ENCODE data around the gene FOLR2. TPM values are rescaled to one million over a fixed set of nuclear protein-coding genes. Genes with fewer than 3 reads are reported as not detected.

FOLR2 gene
- total RNA-seq, 4 donors from 2014 or later = 5.3 to 28.6 (median 9.7) TPM

DNA sequence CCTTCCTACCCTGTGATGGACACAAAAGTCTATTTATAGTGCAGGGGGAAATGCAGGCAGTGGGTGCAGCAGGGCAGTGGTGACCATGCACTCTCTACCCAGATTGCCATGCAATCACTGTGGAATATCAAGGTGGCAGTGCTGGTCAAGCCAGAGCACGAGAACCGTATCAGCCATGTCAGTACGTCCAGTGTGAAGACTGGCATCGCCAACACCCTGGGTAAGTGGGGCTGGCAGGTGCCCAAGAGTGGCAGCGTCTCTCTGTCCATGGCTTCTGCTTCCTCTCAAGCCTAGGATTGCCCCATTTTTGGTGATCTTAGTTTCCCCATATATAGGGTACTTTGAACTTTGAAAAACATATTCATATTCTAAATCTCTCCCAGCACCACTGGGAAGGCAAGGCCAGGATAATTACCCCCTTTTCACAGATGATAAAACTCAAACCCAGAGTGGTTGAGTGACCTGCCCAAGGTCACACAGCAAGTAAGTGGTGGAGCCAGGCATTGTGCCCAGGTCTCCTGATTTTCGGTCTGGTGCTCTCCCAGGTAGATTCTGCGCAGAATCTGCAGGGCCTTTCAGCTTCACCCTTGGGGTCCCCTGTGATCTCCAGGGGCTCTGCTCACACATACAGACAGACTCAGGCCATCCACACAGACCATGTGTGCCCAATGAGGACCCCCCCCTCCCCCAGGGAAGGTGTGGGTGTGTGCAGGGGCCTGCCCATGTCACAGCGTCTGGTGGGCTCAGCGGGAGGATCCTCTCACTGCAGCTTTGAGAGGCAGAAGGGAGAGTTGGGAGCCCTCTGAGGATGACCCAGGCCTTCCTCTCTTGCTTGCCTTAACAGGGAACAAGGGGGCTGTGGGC lies 15.0 kb downstream of the FOLR2 start:
- TF ChIP-seq POLR2A (IDR thresholded peaks at IDR 0.05) = no peak
- TF ChIP-seq, protein P1, sequence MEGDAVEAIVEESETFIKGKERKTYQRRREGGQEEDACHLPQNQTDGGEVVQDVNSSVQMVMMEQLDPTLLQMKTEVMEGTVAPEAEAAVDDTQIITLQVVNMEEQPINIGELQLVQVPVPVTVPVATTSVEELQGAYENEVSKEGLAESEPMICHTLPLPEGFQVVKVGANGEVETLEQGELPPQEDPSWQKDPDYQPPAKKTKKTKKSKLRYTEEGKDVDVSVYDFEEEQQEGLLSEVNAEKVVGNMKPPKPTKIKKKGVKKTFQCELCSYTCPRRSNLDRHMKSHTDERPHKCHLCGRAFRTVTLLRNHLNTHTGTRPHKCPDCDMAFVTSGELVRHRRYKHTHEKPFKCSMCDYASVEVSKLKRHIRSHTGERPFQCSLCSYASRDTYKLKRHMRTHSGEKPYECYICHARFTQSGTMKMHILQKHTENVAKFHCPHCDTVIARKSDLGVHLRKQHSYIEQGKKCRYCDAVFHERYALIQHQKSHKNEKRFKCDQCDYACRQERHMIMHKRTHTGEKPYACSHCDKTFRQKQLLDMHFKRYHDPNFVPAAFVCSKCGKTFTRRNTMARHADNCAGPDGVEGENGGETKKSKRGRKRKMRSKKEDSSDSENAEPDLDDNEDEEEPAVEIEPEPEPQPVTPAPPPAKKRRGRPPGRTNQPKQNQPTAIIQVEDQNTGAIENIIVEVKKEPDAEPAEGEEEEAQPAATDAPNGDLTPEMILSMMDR (IDR thresholded peaks at IDR 0.05) = no peak
- no peak overlapping the region for H3K4me3 ChIP-seq (replicated peaks in 1 of 3)
- H3K9me3 ChIP-seq = no peaks in the 10 kb centered on the region
- WGBS, 2 donors = 93 to 94% methylated on average over 9 of the region's 9 CpGs
- peaks cover 0 to 1% of the 10 kb centered on the region in 2 donors for H3K4me1 ChIP-seq
- no peak for DNase-seq
- intact Hi-C loops (cut with DNase I) = loop anchor here (10.0 kb wide), 1 partner anchor 193 kb away; no protein-coding TSS in a partner anchor
- no peaks in the 10 kb centered on the region for H3K27me3 ChIP-seq
- H3K36me3 ChIP-seq = peaks cover 69 to 77% of the 10 kb centered on the region in 2 donors
- no peak overlapping the region for H3K27ac ChIP-seq

DNA sequence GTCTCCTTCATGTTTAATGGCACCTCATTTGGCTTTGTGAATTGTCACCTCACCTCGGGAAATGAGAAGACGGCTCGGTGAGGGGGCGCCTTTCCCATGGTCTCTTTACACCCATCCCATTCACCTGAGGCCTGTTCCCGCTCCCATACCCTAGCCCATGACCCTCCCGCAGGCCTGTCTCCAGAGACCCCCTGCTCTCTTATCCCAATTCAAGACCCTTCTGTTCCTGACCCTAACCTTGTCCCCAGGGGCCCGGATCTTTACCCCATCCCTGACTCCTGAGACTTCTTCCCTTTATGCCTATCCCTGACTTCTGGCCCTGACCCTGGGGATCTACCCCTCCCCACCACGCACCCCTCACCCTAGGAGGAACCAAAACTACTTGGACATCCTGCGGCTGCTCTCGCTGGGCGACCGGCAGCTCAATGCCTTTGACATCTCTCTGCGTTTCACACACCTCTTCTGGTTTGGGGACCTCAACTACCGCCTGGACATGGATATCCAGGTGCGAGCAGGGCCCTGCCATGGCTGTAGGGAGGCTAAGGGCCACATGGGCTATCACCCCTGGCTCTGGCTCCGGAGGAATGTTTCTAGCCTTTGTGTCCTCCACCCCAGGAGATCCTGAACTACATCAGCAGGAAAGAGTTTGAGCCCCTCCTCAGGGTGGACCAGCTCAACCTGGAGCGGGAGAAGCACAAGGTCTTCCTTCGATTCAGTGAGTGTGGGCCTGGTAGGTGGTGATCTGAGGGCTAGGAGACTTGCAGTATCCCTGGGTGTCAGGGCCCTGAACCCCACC lies 15.9 kb downstream of the FOLR2 start:
- TF ChIP-seq, protein P1 (IDR thresholded peaks at IDR 0.05) = no peak
- TF ChIP-seq POLR2A (IDR thresholded peaks at IDR 0.05) = no peak
- intact Hi-C loops (cut with DNase I) = loop anchor here (10.0 kb wide), 1 partner anchor 192 kb away; no protein-coding TSS in a partner anchor
- Histone ChIP-seq H3K27me3 (no peaks in the 10 kb centered on the region), H3K36me3 (peaks cover 71 to 85% of the 10 kb centered on the region in 2 donors), H3K4me3 (replicated peaks in 1 of 3) (no peak overlapping the region), H3K27ac (no peak overlapping the region), H3K4me1 (peaks cover 2 to 4% of the 10 kb centered on the region in 2 donors), H3K9me3 (no peaks in the 10 kb centered on the region)
- WGBS, 2 donors = 94 to 98% methylated on average over 17 to 18 of the region's 18 CpGs
- DNase-seq = no peak

DNA sequence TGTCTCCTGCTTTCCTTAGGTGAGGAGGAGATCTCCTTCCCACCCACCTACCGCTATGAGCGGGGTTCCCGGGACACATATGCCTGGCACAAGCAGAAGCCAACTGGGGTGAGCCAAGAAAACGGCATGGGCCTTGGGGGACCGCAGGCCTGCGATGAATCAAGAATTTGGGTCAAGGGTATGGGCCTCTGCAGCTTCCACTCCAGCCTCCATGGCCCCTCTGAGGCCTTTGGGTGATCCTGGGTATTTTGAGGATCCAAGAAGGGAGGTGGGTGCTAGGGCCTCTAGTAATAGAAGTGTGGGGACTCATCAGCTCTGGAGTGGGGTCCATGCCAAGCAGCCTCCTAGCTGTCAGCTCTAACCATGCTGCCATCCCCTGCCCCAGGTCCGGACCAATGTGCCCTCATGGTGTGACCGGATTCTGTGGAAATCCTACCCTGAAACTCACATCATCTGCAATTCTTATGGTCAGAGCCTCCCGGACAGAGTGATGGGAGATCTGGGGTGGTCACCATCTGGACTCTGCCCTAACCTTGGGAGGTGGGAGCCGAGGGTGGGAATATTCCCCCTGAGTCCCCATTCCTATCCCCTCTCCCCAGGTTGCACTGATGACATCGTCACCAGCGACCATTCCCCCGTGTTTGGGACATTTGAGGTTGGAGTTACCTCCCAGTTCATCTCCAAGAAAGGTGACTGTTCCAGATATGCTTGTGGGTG lies 16.6 kb downstream of the FOLR2 start:
- Histone ChIP-seq H3K27me3 (no peaks in the 10 kb centered on the region), H3K36me3 (peaks cover 76 to 88% of the 10 kb centered on the region in 2 donors), H3K4me1 (peaks cover 7 to 11% of the 10 kb centered on the region in 2 donors), H3K9me3 (no peaks in the 10 kb centered on the region), H3K4me3 (replicated peaks in 1 of 3) (no peak overlapping the region), H3K27ac (no peak overlapping the region)
- WGBS, 2 donors = 91 to 94% methylated on average over 12 to 13 of the region's 13 CpGs
- DNase-seq = no peak
- intact Hi-C loops (cut with DNase I) = loop anchor here (10.0 kb wide), 1 partner anchor 192 kb away; no protein-coding TSS in a partner anchor
- TF ChIP-seq POLR2A (IDR thresholded peaks at IDR 0.05) = no peak
- TF ChIP-seq, protein P1 (IDR thresholded peaks at IDR 0.05) = no peak

DNA sequence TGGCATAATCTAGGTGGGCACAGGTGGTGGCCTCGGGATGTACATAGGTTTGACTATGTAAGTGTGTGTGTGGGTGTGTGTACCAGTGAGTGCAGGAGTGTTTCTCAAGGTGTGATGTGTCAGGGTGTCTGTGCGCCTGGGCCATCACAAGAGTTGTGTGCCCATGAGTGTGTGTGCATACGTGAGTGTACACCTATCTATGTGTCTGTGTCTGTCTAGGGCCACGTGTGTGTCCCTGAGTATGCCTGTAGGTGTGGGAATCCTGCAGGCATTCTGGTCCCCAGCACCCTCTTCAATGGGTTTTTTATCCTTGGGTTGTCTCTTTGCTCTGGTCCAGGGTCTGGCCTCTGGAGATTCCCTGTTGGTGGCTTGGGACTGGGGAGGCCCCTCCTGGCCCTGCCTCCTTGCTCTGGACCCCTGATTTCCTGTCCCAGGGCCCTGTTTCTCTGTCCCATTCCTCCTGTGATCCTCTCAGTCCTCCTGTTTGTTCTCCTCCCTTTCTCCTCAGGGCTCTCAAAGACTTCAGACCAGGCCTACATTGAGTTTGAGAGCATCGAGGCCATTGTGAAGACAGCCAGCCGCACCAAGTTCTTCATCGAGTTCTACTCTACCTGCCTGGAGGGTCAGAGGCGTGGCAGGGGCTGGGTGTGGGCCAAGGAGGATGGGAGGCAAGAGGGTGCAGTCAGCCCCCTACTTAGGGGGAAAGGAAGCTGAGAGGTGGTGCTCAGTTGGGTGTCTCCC lies 17.3 kb downstream of the FOLR2 start:
- Histone ChIP-seq H3K36me3 (peaks cover 71 to 81% of the 10 kb centered on the region in 2 donors), H3K9me3 (no peaks in the 10 kb centered on the region), H3K4me3 (replicated peaks in 1 of 3) (no peak overlapping the region), H3K27ac (no peak overlapping the region), H3K27me3 (no peaks in the 10 kb centered on the region), H3K4me1 (peaks cover 8 to 12% of the 10 kb centered on the region in 2 donors)
- TF ChIP-seq POLR2A (IDR thresholded peaks at IDR 0.05) = no peak
- TF ChIP-seq, protein P1 (IDR thresholded peaks at IDR 0.05) = no peak
- no peak for DNase-seq
- intact Hi-C loops (cut with DNase I) = loop anchor here (10.0 kb wide), 1 partner anchor 191 kb away; no protein-coding TSS in a partner anchor
- WGBS, 2 donors = 84 to 86% methylated on average over 8 of the region's 8 CpGs

All from thyroid gland (tissue), 4 donors.